Esophagus squamous epithelium (tissue), 4 donors: ENCODE measurements around the gene CAMKMT.

Experiments used
- CTCF ChIP-seq, 6 experiments: fragments of 450-650 bp in 4 of 6; fragments of 200-600 bp in 2 of 6; sonication (generic) in 2 of 6; IDR thresholded peaks; one replicate each; pipeline ENCODE4 v1.5.1; 2016 to 2019; ENCODE audit warnings: antibody characterized with exemption in 6 of 6, mild to moderate bottlenecking in 4 of 6, moderate library complexity in 4 of 6
- POLR2A ChIP-seq, 4 donors: fragments of 450-650 bp; IDR thresholded peaks; one replicate each; pipeline ENCODE4 v1.6.1; 2017; ENCODE audit warnings: antibody characterized with exemption in 4 of 4, mild to moderate bottlenecking in 4 of 4, moderate library complexity in 3 of 4

GRCh38 chr2:44745922-44746766 lies 384.4 kb downstream of the CAMKMT start:
- TF ChIP-seq CTCF (IDR thresholded peaks at IDR 0.05) (no peak), POLR2A (IDR thresholded peaks at IDR 0.05) (no peak)
